Pancreas (tissue), 10 donors: Measurements from ENCODE around the gene LRIG1. TPM values are rescaled to one million over a fixed set of nuclear protein-coding genes. Genes with fewer than 3 reads are reported as not detected.
A peak's percentile ranks its signal among the peaks of the same experiment; 100 is the strongest.

Source experiments
- ATAC-seq, 4 donors: fragments of 200-7000 bp; cut with Tn5 transposase; one replicate each; pipeline versions ENCODE4 v1.8.0 to v1.9.1; 2020; ENCODE audit warnings: mild to moderate bottlenecking in 4 of 4, moderate library complexity in 4 of 4
- DNase-seq, 6 donors: peaks; one replicate each; pipeline ENCODE4 v3.0.0-alpha.2; 2020
- FAIRE-seq: peaks from 2 replicates; lab custom pipeline; 2012; peaks lifted over from hg19 to GRCh38; lab: Jason Lieb, UNC
- H3K27ac ChIP-seq, 4 donors: fragments of 200-600 bp; sonication (generic); 1 replicate in 3 of 4; 2 replicates in 1 of 4; pipeline versions ENCODE4 v1.5.0 to v1.8.0; 2020
- H3K27me3 ChIP-seq, 4 donors: fragments of 200-600 bp; one replicate each; pipeline ENCODE4 v1.8.0; 2021
- H3K36me3 ChIP-seq, 3 donors: fragments of 200-600 bp; sonication (generic) in 1 of 3; one replicate each; pipeline versions ENCODE4 v1.5.0 to v1.8.0; 2020 to 2021
- H3K4me1 ChIP-seq, 3 donors: fragments of 200-600 bp; one replicate each; pipeline ENCODE4 v1.8.0; 2021
- H3K4me3 ChIP-seq, 4 donors: fragments of 200-600 bp; sonication (generic) in 2 of 4; one replicate each; pipeline versions ENCODE4 v1.5.0 to v1.8.0; 2020 to 2021
- H3K9me3 ChIP-seq, 4 donors: fragments of 200-600 bp; one replicate each; pipeline ENCODE4 v1.8.0; 2021
- WGBS, 2 donors: extraction: QIAGEN DNeasy Blood & Tissue Kit; methylation state at CpG; one replicate each; pipeline ENCODE4 v1.1.7; 2013; 5-methylcytosine and 5-hydroxymethylcytosine counted together
- intact Hi-C, 3 donors: fragments of 100-400 bp; cut with DNase I; formaldehyde crosslinking; loops; one replicate each; pipeline versions ENCODE4 v1.11.1 to v1.14.2; 2022
- polyA plus RNA-seq, 2 donors: library from polyadenylated mRNA; stranded (reverse); fragments of 200-250 nt; gene quantifications; one replicate each; pipeline ENCODE4 v1.2.3, GENCODE V29; 2013
- total RNA-seq, 6 donors: library from RNA; stranded (reverse); fragmentation: NEBNext Ultra II Directional in 4 of 6; extraction: Animal tissue kit (Norgen Biotek cat#: 25700) in 4 of 6; gene quantifications; one replicate each; pipeline versions ENCODE4 v1.2.1 to v1.2.4, GENCODE V29; 2021 to 2023
- TF ChIP-seq, protein P1 (sequence below), 4 donors: fragments of 200-600 bp; sonication (generic) in 3 of 4; IDR thresholded peaks; one replicate each; pipeline versions ENCODE4 v1.5.0 to v1.8.0; 2021; ENCODE audit warnings: antibody characterized with exemption in 4 of 4
- donor health status: healthy with polysubstance abuse.
- donor health status: DM: no; HTN: no; CAD: no; lungs with moderate emphysema.
- donor health status: DM: no; HTN: no; CAD: no.
- donor health status: control.
- donor health status: control.
- donor health status: Bipolar disorder and iron deficiency.
- donor health status: DM: yes; HTN: yes; CAD: no.
- donor health status: DM: no; HTN: no; CAD: no.
- donor health status: DM: no; HTN: no; CAD: no.
- donor health status: DM: yes; HTN: yes; CAD: no.

The LRIG1 gene
- total and polyA plus RNA-seq, 8 donors: 32.7 to 104 (median 68.0) TPM

GRCh38 chr3:66465587-66465986 is 35.2 kb downstream of the LRIG1 start:
- ATAC-seq (no peak), DNase-seq (no peak), FAIRE-seq (no peak)
- Histone ChIP-seq H3K27ac (peak overlapping the region in 1 of 4 donors; percentile 60), H3K9me3 (no peaks in the 10 kb centered on the region), H3K27me3 (no peaks in the 10 kb centered on the region), H3K4me3 (no peak overlapping the region), H3K4me1 (peaks cover 46 to 49% (median 48%) of the 10 kb centered on the region in 3 donors), H3K36me3 (peaks cover 0 to 14% (median 4%) of the 10 kb centered on the region in 3 donors)
- intact Hi-C loops: no loop called here
- 76 to 88% methylated on average over 4 of the region's 4 CpGs for WGBS, 2 donors
- TF ChIP-seq, protein P1, sequence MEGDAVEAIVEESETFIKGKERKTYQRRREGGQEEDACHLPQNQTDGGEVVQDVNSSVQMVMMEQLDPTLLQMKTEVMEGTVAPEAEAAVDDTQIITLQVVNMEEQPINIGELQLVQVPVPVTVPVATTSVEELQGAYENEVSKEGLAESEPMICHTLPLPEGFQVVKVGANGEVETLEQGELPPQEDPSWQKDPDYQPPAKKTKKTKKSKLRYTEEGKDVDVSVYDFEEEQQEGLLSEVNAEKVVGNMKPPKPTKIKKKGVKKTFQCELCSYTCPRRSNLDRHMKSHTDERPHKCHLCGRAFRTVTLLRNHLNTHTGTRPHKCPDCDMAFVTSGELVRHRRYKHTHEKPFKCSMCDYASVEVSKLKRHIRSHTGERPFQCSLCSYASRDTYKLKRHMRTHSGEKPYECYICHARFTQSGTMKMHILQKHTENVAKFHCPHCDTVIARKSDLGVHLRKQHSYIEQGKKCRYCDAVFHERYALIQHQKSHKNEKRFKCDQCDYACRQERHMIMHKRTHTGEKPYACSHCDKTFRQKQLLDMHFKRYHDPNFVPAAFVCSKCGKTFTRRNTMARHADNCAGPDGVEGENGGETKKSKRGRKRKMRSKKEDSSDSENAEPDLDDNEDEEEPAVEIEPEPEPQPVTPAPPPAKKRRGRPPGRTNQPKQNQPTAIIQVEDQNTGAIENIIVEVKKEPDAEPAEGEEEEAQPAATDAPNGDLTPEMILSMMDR (IDR thresholded peaks at IDR 0.05): no peak

DNA sequence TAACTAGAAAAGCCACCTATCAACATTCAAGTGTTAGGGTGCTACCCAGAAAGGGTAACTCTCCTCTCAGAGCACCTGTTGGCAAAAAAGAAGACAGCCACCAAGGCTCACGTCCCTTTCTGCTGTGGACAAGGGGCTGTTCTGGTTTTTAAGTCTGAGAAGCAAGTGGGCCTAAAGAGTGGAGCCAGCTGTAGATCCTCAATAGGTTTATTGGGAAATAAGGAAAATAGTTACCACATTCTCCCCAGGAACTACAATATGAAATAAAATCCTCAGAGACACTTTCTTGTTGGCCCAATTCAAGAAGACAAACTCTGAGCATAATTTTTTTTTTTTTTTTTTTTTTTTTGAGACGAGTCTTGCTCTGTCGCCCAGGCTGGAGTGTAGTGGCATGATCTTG is 35.8 kb downstream of the LRIG1 start:
- 58 to 59% methylated on average over 3 of the region's 3 CpGs for WGBS, 2 donors
- Histone ChIP-seq H3K27me3 (no peaks in the 10 kb centered on the region), H3K4me1 (peaks cover 46 to 49% (median 48%) of the 10 kb centered on the region in 3 donors), H3K36me3 (peaks cover 0 to 20% (median 4%) of the 10 kb centered on the region in 3 donors), H3K9me3 (no peaks in the 10 kb centered on the region), H3K4me3 (no peak overlapping the region), H3K27ac (peak overlapping the region in 2 of 4 donors; percentile 15 to 60)
- intact Hi-C loops: no loop called here
- no peak for ATAC-seq
- no peak for FAIRE-seq
- TF ChIP-seq, protein P1 (IDR thresholded peaks at IDR 0.05): no peak
- DNase-seq: no peak

- H3K4me3 ChIP-seq: no peak overlapping the region
- no peaks in the 10 kb centered on the region for H3K27me3 ChIP-seq
- peak; percentile 39 to 69 (median 62) for ATAC-seq
- 37 to 38% methylated on average over 3 of the region's 3 CpGs for WGBS, 2 donors
- FAIRE-seq: no peak
- H3K4me1 ChIP-seq: peaks cover 46 to 48% (median 46%) of the 10 kb centered on the region in 3 donors
- peaks cover 0 to 25% (median 4%) of the 10 kb centered on the region in 3 donors for H3K36me3 ChIP-seq
- no peaks in the 10 kb centered on the region for H3K9me3 ChIP-seq
- intact Hi-C loops: no loop called here
- H3K27ac ChIP-seq: peak overlapping the region in 2 of 4 donors; percentile 15 to 60
- no peak for DNase-seq
- TF ChIP-seq, protein P1 (IDR thresholded peaks at IDR 0.05): no peak
Measured at GRCh38 chr3:66464512-66464894, 36.3 kb downstream of the LRIG1 start.

- DNase-seq (no peak), ATAC-seq (peak in 3 of 4 donors; percentile 5 to 22 (median 7)), FAIRE-seq (no peak)
- TF ChIP-seq, protein P1 (IDR thresholded peaks at IDR 0.05): no peak
- Histone ChIP-seq H3K4me1 (peaks cover 41 to 45% (median 42%) of the 10 kb centered on the region in 3 donors), H3K4me3 (no peak overlapping the region), H3K9me3 (no peaks in the 10 kb centered on the region), H3K27ac (peak overlapping the region in 2 of 4 donors; percentile 15 to 60), H3K27me3 (no peaks in the 10 kb centered on the region), H3K36me3 (peaks cover 0 to 28% (median 4%) of the 10 kb centered on the region in 3 donors)
- intact Hi-C loops: no loop called here
- 43 to 53% methylated on average over 9 of the region's 9 CpGs for WGBS, 2 donors
Measured at GRCh38 chr3:66463730-66464511, 36.9 kb downstream of the LRIG1 start.
